Naive thymus-derived CD8-positive, alpha-beta T cell (primary cell): ENCODE measurements around the gene B9D1. TPM values are rescaled to one million over a fixed set of nuclear protein-coding genes. Genes with fewer than 3 reads are reported as not detected.
A peak's percentile ranks its signal among the peaks of the same experiment; 100 is the strongest.

Experiments
- ATAC-seq, 2 donors: fragments of 150-1000 bp; cut with Tn5 transposase in 1 of 2; sonication (Bioruptor Pico), chemical (Tn5 transposase) in 1 of 2; 1 replicate in 1 of 2; 2 replicates in 1 of 2; pipeline ENCODE4 v1.10.0; 2021; ENCODE audit warnings: mild to moderate bottlenecking in 2 of 2, moderate library complexity in 2 of 2
- POLR2A ChIA-PET: fragments of 350-600 bp; sonication (Branson Sonifier 250); formaldehyde crosslinking; loops from one replicate; lab custom pipeline; 2021; ENCODE audit warnings: antibody characterized with exemption; lab: Charles Lee
- DNase-seq, 10 donors: peaks; one replicate each; pipeline versions ENCODE4 v3.0.0 to v3.0.0-alpha.2; 2020 to 2022
- H3K27ac Mint-ChIP-seq, 10 donors: one replicate each; pipeline ENCODE4 v1.8.0; 2020 to 2022; ENCODE audit warnings: mild to moderate bottlenecking in 10 of 10, mixed read lengths in 10 of 10, moderate library complexity in 4 of 10, inconsistent platforms in 1 of 10
- H3K27me3 Mint-ChIP-seq, 5 donors: one replicate each; pipeline ENCODE4 v1.8.0; 2021 to 2022; ENCODE audit warnings: mixed read lengths in 5 of 5
- H3K36me3 Mint-ChIP-seq, 3 donors: one replicate each; pipeline ENCODE4 v1.8.0; 2020 to 2022; ENCODE audit warnings: mixed read lengths in 3 of 3, mild to moderate bottlenecking in 2 of 3, inconsistent platforms in 1 of 3
- H3K4me1 Mint-ChIP-seq, 4 donors: one replicate each; pipeline ENCODE4 v1.8.0; 2021 to 2022; ENCODE audit warnings: mixed read lengths in 4 of 4
- H3K4me3 Mint-ChIP-seq, 10 donors: one replicate each; pipeline ENCODE4 v1.8.0; 2020 to 2022; ENCODE audit warnings: mild to moderate bottlenecking in 10 of 10, mixed read lengths in 10 of 10, moderate library complexity in 6 of 10, inconsistent platforms in 1 of 10
- H3K9me3 Mint-ChIP-seq, 9 donors: one replicate each; pipeline ENCODE4 v1.8.0; 2020 to 2022; ENCODE audit warnings: mixed read lengths in 9 of 9, mild to moderate bottlenecking in 3 of 9, inconsistent platforms in 1 of 9, moderate library complexity in 1 of 9
- polyA plus RNA-seq, 3 donors: library from polyadenylated mRNA; unstranded; fragments of 300-500 nt; fragmentation: Illumina TruSeq; gene quantifications; one replicate each; pipeline ENCODE4 v1.2.3, GENCODE V29; 2021
- total RNA-seq, 8 experiments: library from RNA in 2 of 8; stranded (reverse) in 2 of 8; gene quantifications; one replicate each; pipeline ENCODE4 v1.2.3 and lab custom pipeline; 2021 to 2026

B9D1 gene
- total and polyA plus RNA-seq, 5 experiments from 2014 or later: 0.75 to 3.1 (median 1.8) TPM

GRCh38 chr17:19345486-19346350 lies 16.8 kb downstream of the B9D1 start:
- DNase-seq: peak in 1 of 10 donors; percentile 15
- H3K4me1 Mint-ChIP-seq: no peaks in the 10 kb centered on the region

GRCh38 chr17:19345067-19345460 lies 17.5 kb downstream of the B9D1 start:
- Mint-ChIP-seq H3K4me3 (no peak overlapping the region), H3K9me3 (no peaks in the 10 kb centered on the region), H3K27me3 (peaks cover 14 to 28% (median 15%) of the 10 kb centered on the region in 5 donors), H3K36me3 (no peaks in the 10 kb centered on the region), H3K27ac (no peak overlapping the region), H3K4me1 (no peaks in the 10 kb centered on the region)
- POLR2A ChIA-PET: no interaction called here
- ATAC-seq (no peak), DNase-seq (peak in 1 of 10 donors; percentile 10)

More at GRCh38 chr17:19345486-19346350, 16.8 kb downstream of the B9D1 start:
- Mint-ChIP-seq H3K27ac (no peak overlapping the region), H3K27me3 (peaks cover 13 to 25% (median 15%) of the 10 kb centered on the region in 5 donors), H3K9me3 (no peaks in the 10 kb centered on the region), H3K4me3 (no peak overlapping the region), H3K36me3 (no peaks in the 10 kb centered on the region)
- POLR2A ChIA-PET: no interaction called here
- ATAC-seq: no peak

GRCh38 chr17:19344311-19345066 lies 18.0 kb downstream of the B9D1 start:
- Mint-ChIP-seq H3K27me3 (peaks cover 15 to 31% (median 16%) of the 10 kb centered on the region in 5 donors), H3K9me3 (no peaks in the 10 kb centered on the region), H3K4me3 (no peak overlapping the region), H3K4me1 (no peaks in the 10 kb centered on the region), H3K36me3 (no peaks in the 10 kb centered on the region), H3K27ac (no peak overlapping the region)
- POLR2A ChIA-PET: no interaction called here
- DNase-seq: peak in 1 of 10 donors; percentile 58
- no peak for ATAC-seq

DNA sequence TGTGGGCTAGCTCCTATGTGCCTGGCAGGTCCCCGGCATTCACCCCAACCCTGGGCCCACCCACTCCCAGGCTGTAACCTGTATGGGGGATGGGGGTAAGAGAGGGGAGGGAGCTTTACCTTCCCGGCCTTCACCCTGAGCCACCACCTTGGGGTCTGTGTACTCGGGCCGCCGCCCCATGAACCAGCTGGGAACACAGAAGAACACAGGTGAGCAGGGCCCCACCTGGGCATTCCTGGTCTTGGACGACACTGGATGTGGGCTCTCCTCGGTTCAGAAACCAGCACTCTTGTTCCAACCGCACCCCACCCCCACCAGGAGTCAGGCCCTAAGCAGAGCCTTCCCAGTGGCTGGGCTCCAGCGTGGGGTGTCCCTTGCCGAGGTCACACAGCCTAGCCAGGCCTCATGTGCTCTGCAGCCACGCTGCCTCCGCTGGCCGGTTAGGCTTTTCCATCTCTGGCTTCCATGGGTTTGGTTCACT lies 18.8 kb downstream of the B9D1 start:
- POLR2A ChIA-PET: no interaction called here
- Mint-ChIP-seq H3K4me3 (no peak overlapping the region), H3K36me3 (no peaks in the 10 kb centered on the region), H3K4me1 (no peaks in the 10 kb centered on the region), H3K27ac (no peak overlapping the region), H3K27me3 (peaks cover 15 to 39% (median 22%) of the 10 kb centered on the region in 5 donors), H3K9me3 (no peaks in the 10 kb centered on the region)
- peak in 1 of 10 donors; percentile 47 for DNase-seq
- ATAC-seq: no peak

GRCh38 chr17:19343256-19343630 lies 19.3 kb downstream of the B9D1 start:
- no peak overlapping the region for H3K27ac Mint-ChIP-seq
- no peak for ATAC-seq
- POLR2A ChIA-PET: no interaction called here
- no peaks in the 10 kb centered on the region for H3K4me1 Mint-ChIP-seq
- peaks cover 18 to 43% (median 25%) of the 10 kb centered on the region in 5 donors for H3K27me3 Mint-ChIP-seq
- H3K4me3 Mint-ChIP-seq: no peak overlapping the region
- H3K36me3 Mint-ChIP-seq: no peaks in the 10 kb centered on the region
- H3K9me3 Mint-ChIP-seq: no peaks in the 10 kb centered on the region
- DNase-seq: no peak

GRCh38 chr17:19342611-19343255 lies 19.8 kb downstream of the B9D1 start:
- H3K9me3 Mint-ChIP-seq: no peaks in the 10 kb centered on the region
- H3K4me3 Mint-ChIP-seq: no peak overlapping the region
- no peaks in the 10 kb centered on the region for H3K36me3 Mint-ChIP-seq
- POLR2A ChIA-PET: no interaction called here
- no peak for ATAC-seq
- peak in 2 of 10 donors; percentile 4 to 42 for DNase-seq
- no peaks in the 10 kb centered on the region for H3K4me1 Mint-ChIP-seq
- H3K27me3 Mint-ChIP-seq: peaks cover 19 to 46% (median 26%) of the 10 kb centered on the region in 5 donors
- no peak overlapping the region for H3K27ac Mint-ChIP-seq

DNA sequence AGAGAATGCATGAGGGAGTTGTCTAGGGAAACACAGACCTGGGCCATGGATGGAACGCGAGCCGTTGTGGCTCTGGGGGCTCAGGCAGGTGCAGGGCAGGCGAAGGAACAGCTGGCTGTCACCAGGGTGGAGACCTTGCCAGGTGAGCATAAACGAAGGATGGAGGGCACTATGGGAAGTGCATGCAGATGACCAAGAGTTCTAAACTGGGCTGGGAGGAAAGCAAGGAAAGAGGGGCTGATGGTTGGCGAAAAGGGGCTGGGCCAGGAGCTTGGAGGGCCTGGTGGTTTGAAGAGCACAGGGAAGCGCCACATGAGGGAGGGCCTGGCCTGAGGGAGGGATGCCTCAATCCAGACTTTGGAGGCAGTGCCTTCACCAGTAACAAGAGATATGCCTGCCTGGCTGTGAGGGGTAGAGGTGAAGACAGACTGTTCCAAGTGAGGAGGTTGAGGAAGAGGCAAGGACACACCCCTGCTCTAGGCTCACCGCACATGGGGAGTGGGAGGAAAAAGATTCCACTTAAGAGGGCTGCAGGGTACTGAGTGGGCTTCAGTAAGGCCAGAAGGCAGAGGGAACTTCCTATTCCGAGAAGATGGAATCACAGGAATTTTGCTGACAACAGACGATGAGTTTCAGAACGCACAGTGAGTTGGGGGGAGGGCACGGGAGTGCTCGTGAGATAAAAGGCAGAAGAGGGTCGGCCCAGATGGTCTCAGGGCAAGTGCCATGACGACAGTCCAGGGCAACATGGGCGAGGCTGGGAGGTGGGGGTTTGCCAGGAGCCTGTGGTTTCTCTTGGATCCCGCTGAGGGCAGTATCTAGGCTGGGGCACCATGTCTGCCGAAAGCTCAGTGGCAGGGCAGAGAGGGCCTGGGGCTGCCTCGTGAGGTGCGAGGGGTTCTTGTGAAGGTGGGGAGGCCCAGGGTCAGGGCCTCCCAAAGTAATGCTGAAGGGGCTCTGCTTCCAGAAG lies 20.6 kb downstream of the B9D1 start:
- H3K27me3 Mint-ChIP-seq: peaks cover 22 to 53% (median 26%) of the 10 kb centered on the region in 5 donors
- no peak overlapping the region for H3K4me3 Mint-ChIP-seq
- POLR2A ChIA-PET: interaction anchor here (1.4 kb wide), 1 partner anchor 16 kb away, joined by 3 read pairs; no protein-coding TSS in a partner anchor
- H3K27ac Mint-ChIP-seq: no peak overlapping the region
- H3K36me3 Mint-ChIP-seq: no peaks in the 10 kb centered on the region
- DNase-seq (peak in 1 of 10 donors; percentile 56), ATAC-seq (no peak)
- H3K4me1 Mint-ChIP-seq: no peaks in the 10 kb centered on the region
- no peaks in the 10 kb centered on the region for H3K9me3 Mint-ChIP-seq

- Mint-ChIP-seq H3K4me3 (no peak overlapping the region), H3K27me3 (peaks cover 22 to 57% (median 26%) of the 10 kb centered on the region in 5 donors), H3K4me1 (no peaks in the 10 kb centered on the region), H3K27ac (peak overlapping the region in 1 of 10 donors; percentile 61), H3K36me3 (no peaks in the 10 kb centered on the region), H3K9me3 (no peaks in the 10 kb centered on the region)
- peak in 2 of 10 donors; percentile 16 to 30 for DNase-seq
- POLR2A ChIA-PET: interaction anchor here (1.4 kb wide), 1 partner anchor 16 kb away, joined by 3 read pairs; no protein-coding TSS in a partner anchor
- ATAC-seq: no peak
These were observed 21.3 kb downstream of the B9D1 start for GRCh38 chr17:19341211-19341631.

- DNase-seq (peak in 1 of 10 donors; percentile 10), ATAC-seq (no peak)
- peaks cover 22 to 74% (median 34%) of the 10 kb centered on the region in 5 donors for H3K27me3 Mint-ChIP-seq
- H3K4me3 Mint-ChIP-seq: no peak overlapping the region
- no peaks in the 10 kb centered on the region for H3K36me3 Mint-ChIP-seq
- H3K9me3 Mint-ChIP-seq: no peaks in the 10 kb centered on the region
- no peaks in the 10 kb centered on the region for H3K4me1 Mint-ChIP-seq
- POLR2A ChIA-PET: no interaction called here
- H3K27ac Mint-ChIP-seq: no peak overlapping the region
These were observed 23.1 kb downstream of the B9D1 start for GRCh38 chr17:19339341-19339815.

- H3K27me3 Mint-ChIP-seq: peaks cover 22 to 82% (median 34%) of the 10 kb centered on the region in 5 donors
- H3K27ac Mint-ChIP-seq: no peak overlapping the region
- peak; percentile 94 to 99 for ATAC-seq
- POLR2A ChIA-PET: no interaction called here
- H3K4me3 Mint-ChIP-seq: no peak overlapping the region
- no peaks in the 10 kb centered on the region for H3K9me3 Mint-ChIP-seq
- no peaks in the 10 kb centered on the region for H3K4me1 Mint-ChIP-seq
- no peaks in the 10 kb centered on the region for H3K36me3 Mint-ChIP-seq
- DNase-seq: peak; percentile 37 to 80 (median 55)
These were observed 24.2 kb downstream of the B9D1 start for GRCh38 chr17:19338031-19338990.

GRCh38 chr17:19337712-19338023 lies 24.9 kb downstream of the B9D1 start:
- H3K9me3 Mint-ChIP-seq: no peaks in the 10 kb centered on the region
- DNase-seq: no peak
- POLR2A ChIA-PET: no interaction called here
- H3K4me1 Mint-ChIP-seq: no peaks in the 10 kb centered on the region
- H3K36me3 Mint-ChIP-seq: no peaks in the 10 kb centered on the region
- ATAC-seq: peak in 1 of 2 donors; percentile 39
- no peak overlapping the region for H3K4me3 Mint-ChIP-seq
- H3K27ac Mint-ChIP-seq: no peak overlapping the region
- H3K27me3 Mint-ChIP-seq: peaks cover 22 to 77% (median 32%) of the 10 kb centered on the region in 5 donors
